Caco-2 (cell line): ENCODE measurements around the gene CDON. TPM values are rescaled to one million over a fixed set of nuclear protein-coding genes. Genes with fewer than 3 reads are reported as not detected.

Source experiments
- BruUV-seq: library from RNA; stranded (reverse); fragments of 400-500 nt; replicated peaks from 2 replicates; lab custom pipeline; 2021; lab: Mats Ljungman, UMichigan
- CTCF ChIA-PET: fragments of 300-600 bp; sonication (Branson Sonifier 250); formaldehyde crosslinking; loops from one replicate; lab custom pipeline; 2022; ENCODE audit warnings: antibody characterized with exemption; lab: Charles Lee
- POLR2A ChIA-PET: fragments of 300-600 bp; sonication (Branson Sonifier 250); formaldehyde crosslinking; loops from one replicate; lab custom pipeline; 2022; ENCODE audit warnings: antibody characterized with exemption; lab: Charles Lee
- DNase-seq, 2 experiments: peaks; one replicate each; pipeline versions ENCODE4 v3.0.0 to v3.0.0-alpha.2; 2020 to 2022
- H3K27me3 ChIP-seq: replicated peaks from 2 replicates; pipeline ENCODE4 v1.6.0; 2011; ENCODE audit warnings: low read length; ENCODE audit not compliant: control insufficient read depth, insufficient read depth
- H3K36me3 ChIP-seq: 2 replicates; pipeline ENCODE4 v1.5.1; 2011; ENCODE audit warnings: low read length; ENCODE audit not compliant: control insufficient read depth, insufficient read depth
- H3K4me1 ChIP-seq: fragments of 250-450 bp; sonication (Bioruptor Pico); 2 replicates; pipeline ENCODE4 v1.5.1; 2020; ENCODE audit warnings: mild to moderate bottlenecking
- H3K4me3 ChIP-seq: 2 replicates; pipeline ENCODE4 v1.5.1; 2011; ENCODE audit warnings: low read depth, mild to moderate bottlenecking, control low read depth, low read length
- H3K9me3 ChIP-seq: fragments of 250-450 bp; sonication (Bioruptor Pico); 2 replicates; pipeline ENCODE4 v1.5.1; 2020; ENCODE audit warnings: mild to moderate bottlenecking, moderate library complexity
- H3K27ac Mint-ChIP-seq: one replicate; pipeline ENCODE4 v1.8.0; 2022; ENCODE audit warnings: mixed read lengths; ENCODE audit not compliant: unreplicated experiment
- H3K27me3 Mint-ChIP-seq: one replicate; pipeline ENCODE4 v1.8.0; 2022; ENCODE audit warnings: mixed read lengths; ENCODE audit not compliant: insufficient read depth, unreplicated experiment
- H3K36me3 Mint-ChIP-seq: one replicate; pipeline ENCODE4 v1.8.0; 2022; ENCODE audit warnings: mild to moderate bottlenecking, mixed read lengths; ENCODE audit not compliant: insufficient read depth, unreplicated experiment
- H3K4me1 Mint-ChIP-seq: one replicate; pipeline ENCODE4 v1.8.0; 2022; ENCODE audit warnings: low read depth, mixed read lengths; ENCODE audit not compliant: unreplicated experiment
- H3K4me3 Mint-ChIP-seq: one replicate; pipeline ENCODE4 v1.8.0; 2022; ENCODE audit warnings: mild to moderate bottlenecking, moderate library complexity, mixed read lengths; ENCODE audit not compliant: unreplicated experiment
- H3K9me3 Mint-ChIP-seq: one replicate; pipeline ENCODE4 v1.8.0; 2022; ENCODE audit warnings: mixed read lengths; ENCODE audit not compliant: unreplicated experiment
- intact Hi-C: fragments of 100-400 bp; cut with micrococcal nuclease; formaldehyde crosslinking; loops from one replicate; pipeline ENCODE4 v1.10.0; 2022; ENCODE audit not compliant: unreplicated experiment
- total RNA-seq: library from RNA; stranded (reverse); gene quantifications from 2 replicates; pipeline ENCODE4 v1.2.3, GENCODE V29; 2022
- TF ChIP-seq, protein P1 (sequence below), 2 experiments: fragments of 200-600 bp in 1 of 2; IDR thresholded peaks; 1 replicate in 1 of 2; 2 replicates in 1 of 2; pipeline versions ENCODE4 v1.5.1 to v1.8.0; 2011 to 2022; ENCODE audit warnings: antibody characterized with exemption in 1 of 2, control low read depth in 1 of 2, inconsistent platforms in 1 of 2, low read depth in 1 of 2, low read length in 1 of 2, mild to moderate bottlenecking in 1 of 2, moderate library complexity in 1 of 2; ENCODE audit not compliant: insufficient read depth in 1 of 2, severe bottlenecking in 1 of 2, unreplicated experiment in 1 of 2

The CDON gene
- total RNA-seq, 1 experiment from 2014 or later: 6.8 TPM

DNA sequence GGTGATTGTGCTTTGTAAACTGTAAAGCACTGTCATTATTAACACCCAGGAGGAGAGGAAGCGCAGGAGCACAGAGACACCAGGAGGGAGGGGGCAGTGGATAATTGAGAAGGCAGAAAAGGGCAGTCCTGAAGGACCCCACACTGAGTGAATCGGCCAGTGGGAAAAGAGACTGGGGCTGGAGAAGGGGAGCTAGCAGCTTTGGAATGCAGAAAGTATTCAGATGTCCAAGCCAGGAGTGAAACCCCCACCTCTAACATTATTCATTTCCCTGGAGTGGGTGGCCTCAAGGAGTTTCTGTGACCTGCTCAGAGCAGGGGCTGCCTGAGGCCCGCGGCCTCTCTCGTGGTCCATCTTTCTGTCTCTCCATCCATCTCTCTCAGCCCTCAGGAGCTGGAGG, 38.0 kb upstream of the CDON start:
- no peaks in the 10 kb centered on the region for H3K36me3 Mint-ChIP-seq
- no peak overlapping the region for H3K4me3 Mint-ChIP-seq
- intact Hi-C loops: no loop called here
- no peaks in the 10 kb centered on the region for H3K27me3 Mint-ChIP-seq
- BruUV-seq: no TSS peak
- ChIA-PET CTCF (no interaction called here), POLR2A (no interaction called here)
- no peak overlapping the region for H3K27ac Mint-ChIP-seq
- H3K9me3 ChIP-seq: no peaks in the 10 kb centered on the region
- H3K9me3 Mint-ChIP-seq: no peaks in the 10 kb centered on the region
- TF ChIP-seq, protein P1, sequence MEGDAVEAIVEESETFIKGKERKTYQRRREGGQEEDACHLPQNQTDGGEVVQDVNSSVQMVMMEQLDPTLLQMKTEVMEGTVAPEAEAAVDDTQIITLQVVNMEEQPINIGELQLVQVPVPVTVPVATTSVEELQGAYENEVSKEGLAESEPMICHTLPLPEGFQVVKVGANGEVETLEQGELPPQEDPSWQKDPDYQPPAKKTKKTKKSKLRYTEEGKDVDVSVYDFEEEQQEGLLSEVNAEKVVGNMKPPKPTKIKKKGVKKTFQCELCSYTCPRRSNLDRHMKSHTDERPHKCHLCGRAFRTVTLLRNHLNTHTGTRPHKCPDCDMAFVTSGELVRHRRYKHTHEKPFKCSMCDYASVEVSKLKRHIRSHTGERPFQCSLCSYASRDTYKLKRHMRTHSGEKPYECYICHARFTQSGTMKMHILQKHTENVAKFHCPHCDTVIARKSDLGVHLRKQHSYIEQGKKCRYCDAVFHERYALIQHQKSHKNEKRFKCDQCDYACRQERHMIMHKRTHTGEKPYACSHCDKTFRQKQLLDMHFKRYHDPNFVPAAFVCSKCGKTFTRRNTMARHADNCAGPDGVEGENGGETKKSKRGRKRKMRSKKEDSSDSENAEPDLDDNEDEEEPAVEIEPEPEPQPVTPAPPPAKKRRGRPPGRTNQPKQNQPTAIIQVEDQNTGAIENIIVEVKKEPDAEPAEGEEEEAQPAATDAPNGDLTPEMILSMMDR (IDR thresholded peaks at IDR 0.05; ENCODE audit: insufficient read depth in 1 of 2, low read depth in 1 of 2, low read length in 1 of 2, severe bottlenecking in 1 of 2, unreplicated experiment in 1 of 2): no peak
- no peak for DNase-seq
- H3K4me3 ChIP-seq: no peak overlapping the region
- peaks cover 2% of the 10 kb centered on the region; the same call in 1 of the 2 replicates for H3K27me3 ChIP-seq
- H3K4me1 ChIP-seq: no peaks in the 10 kb centered on the region
- H3K4me1 Mint-ChIP-seq: no peaks in the 10 kb centered on the region
- H3K36me3 ChIP-seq: no peaks in the 10 kb centered on the region

DNA sequence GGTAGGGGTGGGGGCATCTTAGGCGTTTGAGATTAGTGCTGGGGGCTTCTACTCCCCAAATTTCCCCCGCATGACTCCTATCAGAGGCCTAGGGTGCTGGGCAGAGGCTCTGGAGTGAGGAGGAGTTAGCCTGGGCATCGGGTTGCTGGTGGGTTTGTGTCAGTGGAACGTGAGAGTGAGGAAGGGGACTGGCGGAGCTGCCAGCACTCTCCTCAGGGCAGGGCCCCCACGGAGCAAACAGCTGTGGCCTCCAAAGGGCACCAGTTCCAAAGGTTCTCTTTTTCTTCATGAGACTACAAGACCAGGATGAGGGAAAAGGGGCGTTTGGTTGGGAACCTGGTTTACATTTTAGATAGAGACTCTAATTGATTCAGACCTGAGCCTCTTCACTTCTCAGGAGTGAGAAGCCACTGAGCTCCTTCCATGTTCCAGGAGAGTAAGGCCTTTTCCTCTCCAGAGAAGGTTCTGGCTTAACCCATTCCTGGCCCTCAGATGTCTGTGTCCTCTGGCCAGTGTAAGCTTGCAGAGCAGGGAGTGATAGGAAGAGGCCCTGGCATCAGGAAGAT, 35.6 kb upstream of the CDON start:
- CTCF ChIA-PET: no interaction called here
- Histone ChIP-seq H3K9me3 (no peaks in the 10 kb centered on the region), H3K27me3 (peaks cover 2% of the 10 kb centered on the region; the same call in 1 of the 2 replicates), H3K4me3 (no peak overlapping the region), H3K4me1 (no peaks in the 10 kb centered on the region), H3K36me3 (no peaks in the 10 kb centered on the region)
- Mint-ChIP-seq H3K4me3 (no peak overlapping the region), H3K27me3 (peaks cover 6% of the 10 kb centered on the region), H3K4me1 (no peaks in the 10 kb centered on the region), H3K9me3 (no peaks in the 10 kb centered on the region), H3K36me3 (no peaks in the 10 kb centered on the region), H3K27ac (no peak overlapping the region)
- BruUV-seq: no TSS peak
- TF ChIP-seq, protein P1 (IDR thresholded peaks at IDR 0.05; ENCODE audit: insufficient read depth in 1 of 2, low read depth in 1 of 2, low read length in 1 of 2, severe bottlenecking in 1 of 2, unreplicated experiment in 1 of 2): no peak
- POLR2A ChIA-PET: no interaction called here
- DNase-seq: no peak
- intact Hi-C loops: no loop called here

DNA sequence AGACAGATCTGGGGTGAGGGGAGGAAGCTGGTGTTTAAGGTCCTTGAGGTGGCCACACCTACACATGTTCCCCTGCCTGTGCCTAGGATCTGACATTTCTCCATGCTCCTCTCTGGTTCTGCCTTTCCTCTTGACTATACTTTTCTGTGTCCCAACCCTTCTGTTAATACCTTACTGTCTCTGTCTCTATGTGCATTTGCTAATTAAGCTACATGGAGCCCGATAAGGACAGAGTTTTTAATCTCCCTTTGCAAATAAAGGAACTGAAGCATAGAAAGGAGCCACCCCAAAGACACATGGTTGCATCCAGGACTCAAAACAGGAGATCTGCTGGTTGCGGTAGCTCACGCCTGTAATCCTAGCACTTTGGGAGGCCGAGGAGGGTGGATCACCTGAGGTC, 33.1 kb upstream of the CDON start:
- no peaks in the 10 kb centered on the region for H3K9me3 Mint-ChIP-seq
- H3K4me3 Mint-ChIP-seq: no peak overlapping the region
- no peak for DNase-seq
- no peaks in the 10 kb centered on the region for H3K36me3 ChIP-seq
- H3K4me1 Mint-ChIP-seq: no peaks in the 10 kb centered on the region
- CTCF ChIA-PET: no interaction called here
- no TSS peak for BruUV-seq
- H3K36me3 Mint-ChIP-seq: no peaks in the 10 kb centered on the region
- TF ChIP-seq, protein P1 (IDR thresholded peaks at IDR 0.05; ENCODE audit: insufficient read depth in 1 of 2, low read depth in 1 of 2, low read length in 1 of 2, severe bottlenecking in 1 of 2, unreplicated experiment in 1 of 2): no peak
- peaks cover 2% of the 10 kb centered on the region; the same call in 1 of the 2 replicates for H3K27me3 ChIP-seq
- POLR2A ChIA-PET: no interaction called here
- no peaks in the 10 kb centered on the region for H3K9me3 ChIP-seq
- H3K4me1 ChIP-seq: no peaks in the 10 kb centered on the region
- H3K27ac Mint-ChIP-seq: no peak overlapping the region
- peaks cover 7% of the 10 kb centered on the region for H3K27me3 Mint-ChIP-seq
- intact Hi-C loops: no loop called here
- H3K4me3 ChIP-seq: no peak overlapping the region
